GM21737 (cell line): ENCODE measurements around the gene KRTAP20-2.

Experiments
- ATAC-seq: cut with Tn5 transposase; IDR thresholded peaks from one replicate; pipeline ENCODE4 v1.9.1; 2021; ENCODE audit warnings: mild to moderate bottlenecking, moderate library complexity; ENCODE audit not compliant: unreplicated experiment

KRTAP20-2 gene

DNA sequence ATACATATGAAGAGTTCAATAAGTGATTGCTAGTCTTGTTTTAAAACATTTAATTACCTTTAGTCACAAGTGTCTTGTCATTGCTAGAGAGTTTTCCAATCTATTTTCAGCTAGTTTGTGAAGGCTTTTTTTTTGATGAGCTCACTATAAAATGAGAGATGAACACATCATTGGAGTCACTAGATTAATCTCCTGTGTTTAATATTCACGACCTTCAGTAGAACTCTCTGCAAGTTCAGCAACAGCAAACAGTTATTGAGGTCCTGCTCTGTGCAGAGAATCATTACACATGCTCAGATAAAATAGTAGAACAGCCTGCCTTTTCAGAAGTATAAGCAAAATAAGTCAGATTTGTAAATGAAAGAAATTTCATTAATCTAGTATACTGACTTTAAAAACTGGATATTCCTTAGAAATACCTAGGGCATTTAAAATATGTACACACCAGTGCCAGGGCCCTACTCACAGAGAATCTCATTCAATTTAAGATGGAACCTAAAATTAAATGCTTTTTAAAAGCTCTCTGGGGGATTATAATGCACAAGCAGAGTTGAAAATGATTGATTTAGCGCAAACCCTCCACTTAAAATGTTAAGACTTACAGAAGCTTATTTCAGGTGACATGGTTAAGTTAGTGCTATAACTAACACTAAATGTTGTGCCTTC, 38.1 kb downstream of the KRTAP20-2 start:
- ATAC-seq = no peak

GRCh38 chr21:30674312-30674711, 39.3 kb downstream of the KRTAP20-2 start:
- no peak for ATAC-seq

- no peak for ATAC-seq
Measured at GRCh38 chr21:30676737-30677136, 41.7 kb downstream of the KRTAP20-2 start.

DNA sequence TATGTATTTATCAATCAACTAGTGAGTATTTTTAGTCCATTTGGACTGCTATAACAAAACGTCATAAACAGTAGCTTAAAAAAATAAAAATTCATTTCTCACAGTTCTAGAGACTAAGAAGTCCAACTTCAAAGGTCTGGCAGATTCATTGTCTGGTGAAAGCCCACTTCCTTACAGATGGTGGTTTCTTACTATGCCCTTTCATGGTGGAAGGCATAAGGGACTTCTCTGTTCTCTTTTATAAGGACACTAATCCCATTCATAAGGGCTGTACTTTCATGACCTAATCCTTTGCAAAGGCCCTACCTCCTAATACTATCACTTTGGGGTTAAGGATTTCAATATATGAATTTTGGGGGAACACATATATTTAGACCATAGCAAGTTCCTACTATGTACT, 45.6 kb downstream of the KRTAP20-2 start:
- ATAC-seq = no peak

DNA sequence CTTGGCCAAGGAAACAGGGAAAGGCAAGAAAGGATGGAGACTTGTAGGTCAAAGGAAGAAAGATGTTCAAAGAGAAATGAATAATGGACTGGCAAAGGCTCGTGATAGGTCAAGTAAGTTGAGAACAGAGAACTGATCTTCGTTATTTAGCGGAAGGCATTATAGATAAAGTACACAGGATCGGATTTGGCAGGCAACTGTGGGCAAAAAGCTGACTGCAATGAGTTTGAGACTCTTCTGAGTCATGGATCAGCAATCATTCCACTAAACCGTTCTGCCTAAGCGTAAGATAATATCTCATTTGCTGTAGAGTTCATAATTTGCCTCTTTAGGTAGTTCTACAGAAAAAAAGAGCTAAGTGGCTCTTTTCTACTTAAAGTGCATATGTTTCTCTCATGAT, 49.5 kb downstream of the KRTAP20-2 start:
- no peak for ATAC-seq
